Hepatic stellate cell (primary cell): ENCODE data around the gene GTF2I.
"Not testable (repeated sequence)": the region's sequence is repeated elsewhere in the genome, so short reads cannot be mapped to it uniquely, and the experiment has no call there.

ENCODE experiments used
- DNase-seq: peaks from one replicate; pipeline ENCODE4 v3.0.0; 2011; ENCODE audit warnings: low spot score

GTF2I gene

GRCh38 chr7:74779053-74779452 is 121.5 kb downstream of the GTF2I start:
- DNase-seq, result not testable (repeated sequence)

DNA sequence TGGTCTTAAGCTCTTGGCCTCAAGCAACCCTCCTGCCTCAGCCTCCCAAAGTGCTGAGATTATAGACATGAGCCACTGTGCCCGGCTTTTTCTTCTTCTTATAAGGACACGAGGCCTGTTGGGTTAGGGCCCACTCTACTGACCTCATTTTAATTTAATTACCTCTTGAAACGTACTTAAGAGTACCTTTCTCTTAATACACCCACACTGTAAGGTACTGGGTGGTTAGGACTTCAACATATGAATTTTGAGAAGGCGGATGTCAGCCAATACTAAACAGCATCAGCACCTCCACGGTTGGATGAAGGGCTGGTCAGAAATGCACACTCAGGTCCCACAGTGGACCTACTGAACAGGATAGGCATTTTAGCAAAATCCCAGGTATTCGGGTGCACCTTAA is 124.2 kb downstream of the GTF2I start:
- not testable (repeated sequence) for DNase-seq

- not testable (repeated sequence) for DNase-seq
Observed at GRCh38 chr7:74783595-74783994, 126.1 kb downstream of the GTF2I start.

DNA sequence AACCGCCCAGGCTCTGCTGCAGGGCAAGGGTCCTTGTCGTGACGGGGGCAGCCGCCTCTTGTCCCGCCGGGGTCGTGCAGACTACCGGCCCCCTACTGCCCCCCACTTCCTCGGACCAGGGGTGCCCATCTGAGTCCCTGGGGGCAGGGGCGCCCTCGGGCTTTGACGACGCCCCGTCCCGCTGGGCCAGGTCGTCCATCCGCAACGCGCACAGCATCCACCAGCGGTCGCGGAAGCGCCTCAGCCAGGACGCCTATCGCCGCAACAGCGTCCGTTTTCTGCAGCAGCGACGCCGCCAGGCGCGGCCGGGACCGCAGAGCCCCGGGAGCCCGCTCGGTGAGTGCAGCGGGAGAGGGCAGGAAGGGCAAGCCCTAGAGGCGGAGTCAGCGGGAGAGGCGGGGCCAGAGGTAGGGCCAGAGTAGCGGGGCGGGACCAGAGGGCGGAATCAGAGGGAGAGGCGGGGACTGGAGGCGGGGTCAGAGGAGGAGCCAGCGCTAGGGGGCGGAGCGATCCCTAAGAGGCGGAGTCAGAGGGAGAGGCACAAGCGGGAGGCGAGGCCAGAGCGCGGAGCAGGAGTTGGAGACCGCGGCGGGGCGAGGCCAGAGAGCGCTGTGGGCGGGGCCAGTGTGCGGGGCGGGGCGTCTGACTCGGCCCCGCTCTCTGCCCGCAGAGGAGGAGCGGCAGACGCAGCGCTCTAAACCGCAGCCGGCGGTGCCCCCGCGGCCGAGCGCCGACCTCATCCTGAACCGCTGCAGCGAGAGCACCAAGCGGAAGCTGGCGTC is 131.0 kb downstream of the GTF2I start:
- not testable (repeated sequence) for DNase-seq

DNA sequence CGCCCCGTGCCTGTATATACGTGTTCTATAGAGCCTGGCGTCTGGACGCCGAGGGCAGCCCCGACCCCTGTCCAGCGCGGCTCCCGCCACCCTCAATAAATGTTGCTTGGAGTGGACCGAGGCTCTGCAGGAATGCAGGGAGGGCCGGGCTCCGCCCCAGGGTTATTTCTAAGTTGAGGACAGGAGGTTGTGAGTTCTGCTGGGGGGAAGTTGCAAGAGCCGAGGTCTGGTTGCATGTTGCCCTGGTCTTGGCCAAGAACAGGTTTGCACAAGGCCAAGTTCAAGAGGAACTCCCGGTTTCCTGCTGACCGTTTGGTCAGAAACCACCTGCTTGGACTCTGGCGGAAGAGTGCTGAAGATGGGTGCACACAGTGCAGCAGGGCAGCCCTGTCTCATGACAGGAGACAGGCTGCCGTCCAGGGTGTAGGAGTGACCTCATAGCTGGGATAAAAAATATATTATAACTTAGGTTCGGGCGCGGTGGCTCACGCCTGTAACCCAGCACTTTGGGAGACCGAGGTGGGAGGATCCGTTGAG is 131.8 kb downstream of the GTF2I start:
- DNase-seq, result not testable (repeated sequence)

- DNase-seq, result not testable (repeated sequence)
Observed at GRCh38 chr7:74797848-74798622, 140.5 kb downstream of the GTF2I start.

DNA sequence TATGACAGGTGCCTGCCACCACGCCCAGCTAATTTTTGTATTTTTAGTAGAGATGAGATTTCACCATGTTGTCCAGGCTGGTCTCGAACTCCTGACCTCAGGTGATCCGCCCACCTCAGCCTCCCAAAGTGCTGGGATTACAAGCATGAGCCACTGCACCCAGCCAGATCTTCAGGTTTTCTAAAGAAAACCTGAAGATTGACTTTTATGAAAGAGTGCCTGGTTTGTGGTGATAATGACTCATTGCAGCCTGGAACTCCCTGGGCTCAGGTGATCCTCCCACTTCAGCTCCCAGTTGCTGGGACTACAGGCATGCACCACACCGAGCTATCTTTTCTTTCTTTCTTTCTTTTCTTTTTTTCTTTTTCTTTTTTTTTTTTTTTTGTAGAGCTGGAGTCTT is 141.1 kb downstream of the GTF2I start:
- DNase-seq, result not testable (repeated sequence)
